Ramos (cell line): ENCODE data around the gene CLEC16A.

Experiments
- in situ Hi-C: fragments of 300-500 bp; cut with MboI; formaldehyde crosslinking; loops from one replicate; pipeline ENCODE4 v1.14.3; 2022; ENCODE audit warnings: low sequenced_read_pairs; ENCODE audit not compliant: unreplicated experiment

CLEC16A gene

DNA sequence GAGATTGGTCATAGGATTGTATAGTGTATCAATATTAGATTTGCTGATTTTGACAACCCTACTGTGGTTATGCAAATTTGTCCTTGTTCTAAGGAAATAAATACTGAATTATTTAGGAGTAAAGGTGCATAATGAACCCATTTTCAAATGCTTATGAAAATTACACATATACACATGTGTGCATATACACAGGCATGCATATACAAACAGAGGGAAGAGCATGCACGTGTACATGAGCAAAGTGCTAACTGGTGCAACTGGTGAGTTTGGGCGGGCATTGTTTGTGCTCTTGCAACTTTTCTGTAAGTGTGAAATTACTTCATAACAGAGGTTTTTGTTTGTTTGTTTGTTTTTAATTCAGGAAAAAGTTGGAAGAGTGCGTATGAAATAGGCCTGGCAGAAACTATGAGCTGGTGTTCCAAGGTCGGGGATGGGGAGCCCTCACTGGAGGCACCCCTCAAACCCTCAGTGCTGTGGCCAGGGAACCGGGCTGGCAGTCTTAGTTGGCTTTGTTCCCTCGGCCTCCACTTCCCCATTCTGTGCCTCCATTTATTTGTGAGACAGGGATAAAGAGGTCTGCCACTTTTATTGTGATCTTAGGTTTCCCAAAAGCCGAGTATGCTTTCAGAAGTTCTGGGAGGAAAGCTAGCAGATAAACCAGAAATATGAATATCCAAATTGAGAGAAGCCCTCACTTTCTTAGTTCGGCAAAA, 7.9 kb upstream of the CLEC16A start:
- in situ Hi-C loops: loop anchor here (10.0 to 25.0 kb wide), 2 partner anchors 262 to 624 kb away; no protein-coding TSS in a partner anchor

DNA sequence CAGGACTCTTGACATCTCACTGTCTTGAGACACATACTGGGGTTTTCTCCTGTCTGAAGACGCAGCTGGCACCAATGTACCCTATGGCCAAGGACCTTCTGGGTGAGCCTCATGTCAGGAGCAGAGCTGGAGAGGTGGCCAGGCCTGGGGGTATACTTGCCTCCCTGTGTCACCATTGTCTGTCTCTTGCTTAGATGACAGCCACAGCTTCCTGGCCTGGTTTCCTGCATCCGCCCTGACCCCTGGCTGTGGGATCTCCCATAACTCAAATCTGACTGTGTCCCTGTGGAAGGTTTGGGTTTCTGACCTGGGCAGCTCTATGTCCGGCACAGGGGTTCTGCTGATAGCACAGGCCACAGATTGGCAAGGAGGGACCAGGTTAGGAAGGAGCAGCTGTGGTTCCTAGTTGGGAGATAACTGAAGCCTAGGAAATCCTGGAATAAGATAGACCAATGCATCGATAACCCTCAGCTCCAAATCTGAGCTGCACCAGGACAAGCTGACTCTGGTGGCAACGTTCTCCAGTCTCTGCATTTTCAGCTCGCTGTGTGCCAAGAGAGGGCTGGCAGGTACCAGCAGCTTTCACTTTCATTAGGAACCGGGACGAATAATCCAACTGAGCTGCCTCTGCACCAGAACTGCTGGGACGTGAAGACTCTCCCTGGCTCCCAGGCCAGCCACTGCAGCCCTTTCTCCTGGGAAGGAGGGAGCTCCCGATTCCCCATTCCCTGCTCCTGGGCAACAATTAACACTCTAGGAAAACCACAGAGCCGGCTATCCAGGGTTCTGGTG, 7.1 kb upstream of the CLEC16A start:
- in situ Hi-C loops: loop anchor here (10.0 to 25.0 kb wide), 2 partner anchors 262 to 625 kb away; no protein-coding TSS in a partner anchor

DNA sequence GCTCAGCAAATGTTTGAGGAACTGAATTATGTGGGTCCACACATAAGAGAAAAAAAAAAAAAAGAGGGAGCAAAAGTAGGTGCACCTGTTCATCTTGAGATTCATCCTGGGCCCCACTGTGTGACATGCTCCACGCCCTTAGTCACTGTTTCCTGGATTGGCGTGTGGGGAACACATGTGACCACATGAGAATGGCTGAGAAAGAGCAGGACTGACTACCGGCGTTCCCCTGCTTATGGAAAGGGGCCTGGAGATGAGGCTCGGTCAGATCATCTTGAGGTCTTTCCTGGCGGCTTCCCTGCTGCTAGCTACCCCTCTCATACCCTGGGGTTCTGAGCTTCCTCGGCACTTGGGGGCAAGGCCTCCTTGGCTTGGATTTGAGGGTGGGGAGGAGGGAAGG, 6.0 kb upstream of the CLEC16A start:
- in situ Hi-C loops: loop anchor here (10.0 to 25.0 kb wide), 2 partner anchors 264 to 626 kb away; no protein-coding TSS in a partner anchor

DNA sequence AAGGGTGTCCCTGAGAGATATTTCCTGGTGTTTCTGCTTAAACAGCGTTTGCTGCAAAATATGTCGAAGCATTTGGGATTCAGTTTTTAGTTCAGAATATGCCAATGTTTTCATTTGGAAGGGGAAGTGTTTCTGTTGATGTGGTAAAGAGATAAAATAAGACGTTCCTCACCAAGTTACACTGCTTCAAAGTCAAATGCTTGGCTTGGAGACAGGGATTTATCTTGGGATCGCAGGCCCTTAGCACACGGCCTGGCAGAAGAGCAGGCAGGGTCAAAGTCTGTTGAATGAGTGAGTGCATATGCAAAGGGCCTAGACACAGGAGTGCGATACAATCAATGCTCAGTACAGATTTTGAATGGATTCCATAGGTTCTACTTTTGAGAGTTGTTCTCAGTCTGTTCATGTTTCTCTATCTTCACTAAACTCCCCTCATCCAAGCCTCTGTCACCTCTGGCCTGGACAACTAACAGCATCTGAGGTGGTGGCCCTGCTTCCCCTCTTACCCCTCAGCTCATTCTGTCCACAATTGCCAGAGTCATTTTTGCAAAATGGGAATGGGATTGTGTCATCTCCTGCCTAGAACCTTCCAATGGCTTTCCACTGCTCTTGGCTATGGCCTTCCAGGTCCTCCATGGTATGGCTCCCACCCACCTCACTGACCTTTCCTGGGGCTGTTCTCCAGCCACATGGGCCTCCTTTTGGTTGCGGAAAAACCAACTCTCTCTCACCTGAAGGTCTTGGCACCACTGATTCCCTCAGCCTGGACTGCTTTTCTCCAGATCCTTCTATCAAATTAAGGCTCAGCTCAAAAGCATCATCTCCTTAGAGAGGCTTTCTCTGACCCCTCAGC, 5.3 kb upstream of the CLEC16A start:
- in situ Hi-C loops: loop anchor here (10.0 to 25.0 kb wide), 2 partner anchors 264 to 627 kb away; no protein-coding TSS in a partner anchor

DNA sequence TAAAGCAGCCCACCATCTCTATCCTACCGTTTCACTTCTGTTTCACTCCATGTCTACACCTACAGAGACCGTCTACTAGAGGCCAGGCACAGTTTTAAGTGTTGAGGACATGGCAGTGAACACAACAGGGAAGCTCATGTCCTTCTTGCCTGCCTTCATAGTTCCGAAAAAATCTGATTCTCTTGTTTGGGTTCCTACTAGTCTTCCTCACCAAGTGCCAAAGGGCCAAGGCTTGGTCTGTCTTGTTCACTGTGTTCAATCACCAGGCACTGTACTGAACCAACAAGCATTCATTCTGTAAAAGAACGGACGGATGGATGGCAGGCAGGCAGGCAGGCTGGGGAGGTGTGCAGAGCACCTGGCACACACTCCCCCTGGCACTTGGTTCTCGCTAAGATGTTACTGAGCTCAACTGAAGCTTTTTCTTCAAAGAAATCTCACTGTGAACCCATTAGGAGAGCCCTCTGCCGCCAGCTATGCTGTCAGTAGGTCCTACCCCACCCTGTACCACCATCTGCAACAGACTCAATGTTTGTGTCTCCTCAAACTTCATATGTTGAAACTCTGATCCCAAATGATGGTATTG, 4.6 kb upstream of the CLEC16A start:
- in situ Hi-C loops: loop anchor here (10.0 to 25.0 kb wide), 2 partner anchors 265 to 627 kb away; no protein-coding TSS in a partner anchor

DNA sequence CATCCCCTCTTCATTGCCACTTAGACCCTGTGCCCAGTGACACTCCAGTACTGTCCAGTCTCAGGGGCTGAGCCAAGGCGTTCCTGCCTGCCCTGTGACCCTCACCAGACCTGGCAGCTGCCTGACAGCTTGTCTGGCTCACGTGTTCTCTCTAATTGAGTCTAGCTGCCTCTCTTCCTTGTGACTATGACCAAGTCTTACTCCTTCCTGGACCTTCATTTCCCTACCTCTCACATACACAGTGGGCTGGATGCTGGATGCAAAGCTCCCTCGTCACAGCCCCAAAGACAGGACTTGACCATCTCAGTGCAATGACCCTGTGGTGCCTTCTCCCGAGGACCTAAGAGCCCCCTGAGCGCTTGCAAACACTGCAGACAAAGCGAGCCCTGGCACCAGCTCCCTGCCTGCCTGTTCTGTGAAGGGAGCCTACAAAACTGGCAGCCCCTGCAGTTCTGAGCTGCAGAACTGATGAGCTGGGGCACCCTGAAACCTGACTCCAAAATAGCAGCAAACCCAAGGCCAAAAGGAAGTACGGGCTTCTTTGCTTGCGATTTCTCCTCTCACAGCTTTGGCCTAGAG, 3.8 kb upstream of the CLEC16A start:
- in situ Hi-C loops: loop anchor here (25.0 kb wide), 1 partner anchor 628 kb away; no protein-coding TSS in a partner anchor

DNA sequence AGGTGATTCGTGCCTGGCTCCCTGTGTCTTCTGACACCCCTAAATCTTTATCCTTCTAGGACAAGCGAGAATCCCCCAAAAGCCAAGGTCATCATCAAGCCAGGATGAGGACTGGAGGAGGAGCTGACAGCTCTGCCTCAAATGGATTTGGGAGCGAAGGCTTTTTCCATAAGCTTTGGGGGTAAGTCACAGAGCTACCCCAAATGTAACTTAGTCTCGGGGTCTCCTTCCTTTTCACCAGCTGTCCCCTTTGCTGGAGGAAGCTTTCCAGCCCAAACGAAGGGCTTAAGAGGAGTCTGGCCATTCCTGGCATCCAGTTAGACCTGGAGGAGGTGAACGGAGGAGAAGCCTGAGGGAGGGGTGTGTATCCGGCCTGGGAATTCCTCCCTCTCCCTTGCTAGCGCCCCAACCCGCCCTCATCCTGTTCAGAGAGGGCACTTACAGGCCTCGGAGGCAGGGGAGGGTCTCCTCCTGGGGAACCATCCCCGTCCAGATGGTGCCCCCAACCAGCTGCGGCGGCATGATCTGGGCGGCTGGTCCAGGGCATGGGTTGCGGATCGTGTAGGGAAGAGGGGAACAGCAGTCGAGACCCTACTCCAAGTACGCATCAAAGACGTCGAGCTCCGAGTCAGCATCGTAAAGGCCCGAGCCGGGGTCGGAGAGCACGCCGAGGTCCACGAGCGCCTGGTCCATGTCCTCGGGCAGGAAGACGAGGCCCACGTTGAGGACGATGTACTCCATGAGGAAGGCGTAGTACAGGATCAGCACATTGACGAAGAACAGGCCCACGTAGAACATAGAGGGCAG, 3.0 kb upstream of the CLEC16A start:
- in situ Hi-C loops: loop anchor here (25.0 kb wide), 1 partner anchor 629 kb away; no protein-coding TSS in a partner anchor

DNA sequence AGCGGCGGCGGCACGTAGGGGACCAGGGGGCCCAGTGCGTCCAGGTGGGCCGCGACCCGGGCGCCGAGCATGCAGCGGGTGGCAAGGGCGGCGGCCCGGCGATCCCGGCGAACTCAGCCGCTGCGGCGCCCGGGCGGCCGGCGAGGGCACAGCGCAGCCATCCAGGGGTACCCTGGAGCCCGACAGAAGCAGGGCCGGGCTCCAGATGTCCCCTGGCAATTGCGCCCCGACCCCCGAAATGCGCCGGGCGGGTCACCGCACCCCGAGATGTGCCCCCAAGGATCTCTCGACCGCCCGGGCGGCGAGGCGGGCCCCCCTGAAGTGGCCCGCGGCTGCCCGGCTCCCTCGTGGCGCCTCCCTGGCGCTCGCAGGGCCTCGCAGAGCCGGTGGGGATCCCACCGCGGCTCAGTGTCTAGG, 2.4 kb upstream of the CLEC16A start:
- in situ Hi-C loops: loop anchor here (25.0 kb wide), 1 partner anchor 630 kb away; no protein-coding TSS in a partner anchor

DNA sequence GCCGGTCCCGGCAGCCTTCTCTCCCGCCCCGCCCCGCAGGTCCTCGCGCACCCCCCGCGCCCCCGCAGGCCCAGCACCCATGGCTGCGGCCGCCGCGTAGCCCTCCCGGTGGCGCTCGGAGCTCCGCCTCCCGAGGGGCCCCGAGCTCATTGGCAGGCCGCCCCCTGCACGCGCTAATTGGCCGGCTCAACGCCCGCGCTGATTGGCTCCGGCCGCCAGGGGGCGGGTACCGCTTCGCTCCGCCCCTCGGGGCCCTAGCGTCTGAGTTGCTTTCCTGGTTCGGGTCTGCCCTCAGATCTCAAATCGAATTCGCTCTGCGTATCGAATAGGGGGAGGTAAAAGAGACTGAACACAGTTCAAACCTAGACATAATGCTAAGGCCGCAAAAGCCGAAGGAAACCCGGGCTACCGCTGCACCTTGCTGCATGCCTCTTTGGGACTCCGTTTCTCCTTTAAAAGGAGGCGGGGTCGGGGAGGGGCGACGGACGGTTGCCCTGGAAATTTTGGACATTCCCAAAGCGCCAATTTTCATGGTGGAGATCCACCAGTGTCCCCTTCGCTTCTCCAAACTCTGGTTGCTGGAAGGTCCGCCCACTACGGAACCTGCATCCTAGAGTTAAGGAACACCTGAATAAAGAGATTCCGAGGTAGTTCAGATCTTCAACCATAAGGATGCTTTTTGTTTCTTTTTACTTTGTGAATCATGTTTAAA, 1.9 kb upstream of the CLEC16A start, which contains the start of gene DEXI:
TSS of gene DEXI (minus strand) at position 117 of the 712 bp plus-strand sequence. CDS start 463 bp downstream, outside the sequence.
- in situ Hi-C loops: loop anchor here (25.0 kb wide), 1 partner anchor 630 kb away; no protein-coding TSS in a partner anchor

DNA sequence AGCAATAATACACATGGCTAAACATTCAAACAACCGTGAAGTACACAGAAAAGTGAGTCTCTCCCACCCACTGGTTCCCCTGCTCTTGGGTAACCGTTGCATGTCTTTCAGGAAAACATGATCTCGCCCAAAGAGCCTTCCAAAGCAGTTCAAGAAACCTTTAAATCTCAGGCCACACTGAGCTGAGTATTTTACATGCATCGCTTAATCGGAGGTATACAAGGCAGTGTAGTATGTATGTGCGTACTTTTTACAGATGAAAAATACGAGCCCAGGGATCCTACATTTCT, 1.4 kb upstream of the CLEC16A start:
- in situ Hi-C loops: loop anchor here (25.0 kb wide), 1 partner anchor 631 kb away; no protein-coding TSS in a partner anchor

DNA sequence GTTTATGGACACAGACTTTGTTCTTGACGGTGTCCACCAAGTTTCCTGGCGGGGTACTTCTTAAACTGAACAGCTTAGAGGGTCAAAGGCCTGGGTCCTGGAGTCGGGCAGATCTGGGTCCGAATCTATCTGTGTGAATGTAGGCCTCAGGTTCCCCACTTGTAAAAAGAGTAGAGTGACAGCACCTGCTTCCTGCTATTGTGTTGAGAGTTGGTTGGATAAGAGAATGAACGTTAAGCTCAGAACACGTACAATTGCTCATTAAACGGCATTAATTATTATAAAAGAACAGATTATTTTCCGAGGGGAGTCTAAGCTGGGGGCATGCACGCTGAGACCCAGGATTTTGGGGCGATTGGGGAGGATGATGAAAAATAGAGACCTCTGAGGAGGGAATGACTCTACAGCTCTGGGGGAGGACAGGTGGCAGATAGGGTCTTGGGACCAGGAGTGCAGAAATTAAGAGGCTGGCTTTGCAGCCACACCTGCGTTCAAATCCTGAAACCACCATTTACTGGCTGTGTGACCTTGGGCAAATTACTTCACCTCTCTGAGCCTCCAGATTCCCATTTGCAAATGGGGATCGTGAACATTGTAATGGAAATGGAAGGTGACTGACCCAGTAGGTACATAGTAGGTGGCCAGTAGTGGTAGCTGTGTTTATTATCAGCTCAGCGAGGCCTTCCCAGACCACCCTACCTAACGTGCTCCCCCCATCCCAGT, 862 bp downstream of the CLEC16A start:
- in situ Hi-C loops: loop anchor here (25.0 kb wide), 1 partner anchor 633 kb away; no protein-coding TSS in a partner anchor

DNA sequence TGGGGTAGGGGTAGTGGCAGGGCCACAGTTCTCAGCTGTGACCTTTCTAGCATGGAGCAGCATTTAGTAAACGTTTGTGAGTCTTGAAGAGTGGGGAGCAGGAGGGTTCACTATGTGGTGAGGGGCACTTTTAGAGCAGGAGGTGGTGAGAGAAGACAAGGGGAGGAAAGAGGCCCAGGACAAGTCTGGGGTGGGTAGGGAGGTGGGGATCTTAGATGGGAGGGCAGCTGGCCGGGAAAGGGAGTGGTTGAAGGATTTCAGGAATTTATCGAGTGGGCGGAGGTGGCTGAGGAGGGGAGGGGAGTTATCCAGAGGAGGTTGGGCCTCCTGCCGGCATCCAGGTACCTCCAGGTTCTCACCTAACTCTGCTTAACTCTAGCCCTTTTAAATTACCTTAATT, 1.9 kb downstream of the CLEC16A start:
- in situ Hi-C loops: loop anchor here (25.0 kb wide), 1 partner anchor 634 kb away; no protein-coding TSS in a partner anchor

DNA sequence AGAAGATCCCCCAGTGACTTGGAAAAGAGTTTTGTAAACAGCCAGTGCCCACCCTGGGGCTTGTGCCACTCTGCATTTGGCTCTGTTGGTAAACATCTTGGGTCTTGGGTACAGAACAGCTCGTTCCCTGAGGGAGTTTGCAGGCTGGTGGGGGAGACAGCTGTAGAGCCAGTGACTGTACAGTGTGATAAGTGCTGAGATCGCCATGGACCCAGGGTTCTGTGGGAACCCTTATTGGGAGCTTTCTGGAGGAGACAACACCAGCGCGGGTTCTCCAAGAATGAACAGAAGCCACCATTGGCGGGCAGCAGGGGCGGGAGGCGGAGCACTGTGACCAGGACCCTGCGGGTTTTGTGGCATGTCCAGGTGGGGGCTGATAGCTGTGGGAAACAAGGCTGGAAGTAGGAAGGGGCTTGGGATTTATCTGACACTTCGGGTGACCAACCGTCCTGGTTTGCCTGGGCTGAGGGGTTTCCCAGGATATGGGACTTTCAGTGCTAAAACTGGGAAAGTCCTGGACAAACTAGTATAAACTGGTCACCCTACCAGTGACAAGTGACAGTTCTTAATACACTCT, 2.9 kb downstream of the CLEC16A start:
- in situ Hi-C loops: loop anchor here (25.0 kb wide), 1 partner anchor 635 kb away; no protein-coding TSS in a partner anchor

DNA sequence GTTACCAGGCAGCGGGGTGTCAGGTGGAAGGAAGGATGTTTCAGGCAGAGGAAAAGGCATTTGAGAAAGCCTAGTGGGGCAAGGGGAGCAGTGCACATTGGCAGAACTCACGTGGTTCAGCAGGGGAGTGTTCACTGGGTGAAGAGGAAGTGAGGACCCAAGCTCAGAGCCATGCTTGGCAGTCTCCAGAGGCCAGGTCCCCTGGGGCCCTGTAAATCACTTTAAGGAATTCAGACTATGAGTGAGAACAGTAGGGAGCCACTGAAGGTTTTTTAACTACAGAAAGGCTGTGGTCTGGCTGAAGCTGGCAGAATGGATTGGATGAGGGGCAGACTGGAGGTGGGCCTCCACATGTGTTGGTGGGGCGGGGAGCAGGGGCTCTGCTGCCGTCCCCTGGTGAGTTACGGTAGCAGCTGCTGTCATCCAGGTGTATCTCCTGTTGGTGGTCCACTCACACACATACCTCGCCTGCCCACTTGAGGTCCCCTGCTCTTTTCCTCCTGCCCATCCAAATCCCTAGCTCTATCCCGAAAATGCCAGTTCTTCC, 5.1 kb downstream of the CLEC16A start:
- in situ Hi-C loops: loop anchor here (25.0 kb wide), 1 partner anchor 637 kb away; no protein-coding TSS in a partner anchor

DNA sequence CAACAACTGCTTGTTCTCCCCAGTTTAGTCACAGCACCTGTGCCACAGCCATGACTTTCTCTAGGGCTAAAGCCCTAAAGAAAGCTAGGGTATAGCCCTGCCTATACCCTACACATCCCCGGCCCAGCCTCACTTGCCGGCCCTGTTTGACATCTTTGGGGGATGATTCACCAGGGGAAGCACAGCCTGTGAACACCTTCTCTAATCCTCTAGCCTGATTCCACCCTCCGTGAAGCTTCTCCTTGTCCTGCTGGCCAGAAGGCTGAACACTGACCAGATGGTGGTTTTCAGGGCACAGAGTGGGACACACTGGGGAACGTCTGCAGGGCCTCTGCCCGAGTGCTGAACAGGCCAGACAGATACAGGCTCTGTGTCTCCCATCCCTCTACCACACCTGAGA, 6.0 kb downstream of the CLEC16A start:
- in situ Hi-C loops: loop anchor here (25.0 kb wide), 1 partner anchor 687 kb away; no protein-coding TSS in a partner anchor

DNA sequence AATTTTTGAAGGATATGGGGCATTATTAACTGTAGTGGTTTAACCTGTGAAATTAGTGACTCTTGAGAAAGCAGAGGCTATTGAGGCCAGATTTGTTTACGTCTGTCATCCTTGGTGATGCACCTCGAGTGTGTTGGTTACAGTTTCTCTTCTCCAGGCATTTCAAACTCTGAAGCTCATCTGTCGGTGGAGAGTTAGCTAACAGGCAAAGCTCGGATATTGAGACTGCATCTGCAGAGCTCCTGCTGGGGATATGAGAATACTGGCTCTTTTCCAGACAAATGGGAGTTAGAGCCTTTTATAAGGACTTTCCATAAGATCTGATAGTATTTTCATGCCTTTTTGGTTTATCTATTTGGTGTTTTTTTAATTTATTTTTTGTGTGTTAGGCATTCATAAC, 6.7 kb downstream of the CLEC16A start:
- in situ Hi-C loops: loop anchor here (25.0 kb wide), 1 partner anchor 686 kb away; no protein-coding TSS in a partner anchor
